ENCODE data around the gene CPZ. TPM values are rescaled to one million over a fixed set of nuclear protein-coding genes. Genes with fewer than 3 reads are reported as not detected.

CPZ gene
- total and polyA plus RNA-seq, 7 donors = 0.04 to 0.30 (median 0.08) TPM; not detected in 4

GRCh38 chr4:8610858-8611616, 18.5 kb downstream of the CPZ start:
- DNase-seq = no peak
- Histone ChIP-seq H3K4me1 (no peaks in the 10 kb centered on the region), H3K9me3 (no peaks in the 10 kb centered on the region), H3K27ac (no peak overlapping the region), H3K36me3 (ENCODE audit: insufficient read depth in 1 of 2, low read depth in 1 of 2) (no peaks in the 10 kb centered on the region), H3K27me3 (ENCODE audit: insufficient read depth in 3 of 3, low read length in 2 of 3) (peaks cover 0 to 2% (median 0%) of the 10 kb centered on the region in 3 donors), H3K4me3 (no peak overlapping the region)
- TF ChIP-seq CTCF (IDR thresholded peaks at IDR 0.05) = no peak
- intact Hi-C loops (cut with DNase I) = no loop called here
- 71 to 79% (median 74%) methylated on average over 8 of the region's 8 CpGs for WGBS, 3 donors
- peak in 2 of 4 donors; percentile 27 to 30 for ATAC-seq

- Histone ChIP-seq H3K36me3 (ENCODE audit: insufficient read depth in 1 of 2, low read depth in 1 of 2) (no peaks in the 10 kb centered on the region), H3K27me3 (ENCODE audit: insufficient read depth in 3 of 3, low read length in 2 of 3) (peaks cover 0 to 3% (median 0%) of the 10 kb centered on the region in 3 donors), H3K9me3 (no peaks in the 10 kb centered on the region), H3K4me1 (no peaks in the 10 kb centered on the region), H3K27ac (no peak overlapping the region), H3K4me3 (no peak overlapping the region)
- ATAC-seq (no peak), DNase-seq (peak in 1 of 2 donors; percentile 27)
- 91 to 92% (median 92%) methylated on average over 8 of the region's 8 CpGs for WGBS, 3 donors
- intact Hi-C loops (cut with DNase I) = no loop called here
- no peak for TF ChIP-seq CTCF (IDR thresholded peaks at IDR 0.05)
Measured at GRCh38 chr4:8612646-8613045, 20.1 kb downstream of the CPZ start.

GRCh38 chr4:8613421-8614364, 21.1 kb downstream of the CPZ start:
- peak in 1 of 2 donors; percentile 35 for DNase-seq
- H3K36me3 ChIP-seq (ENCODE audit: insufficient read depth in 1 of 2, low read depth in 1 of 2) = no peaks in the 10 kb centered on the region
- intact Hi-C loops (cut with DNase I) = no loop called here
- no peak overlapping the region for H3K27ac ChIP-seq
- TF ChIP-seq CTCF (IDR thresholded peaks at IDR 0.05) = no peak
- H3K4me3 ChIP-seq = no peak overlapping the region
- H3K27me3 ChIP-seq (ENCODE audit: insufficient read depth in 3 of 3, low read length in 2 of 3) = peaks cover 0 to 5% (median 0%) of the 10 kb centered on the region in 3 donors
- WGBS, 3 donors = 88 to 91% (median 90%) methylated on average over 34 to 35 of the region's 35 CpGs
- H3K9me3 ChIP-seq = no peaks in the 10 kb centered on the region
- H3K4me1 ChIP-seq = no peaks in the 10 kb centered on the region
- ATAC-seq = no peak

- no peaks in the 10 kb centered on the region for H3K36me3 ChIP-seq (ENCODE audit: insufficient read depth in 1 of 2, low read depth in 1 of 2)
- no peaks in the 10 kb centered on the region for H3K4me1 ChIP-seq
- TF ChIP-seq CTCF (IDR thresholded peaks at IDR 0.05) = no peak
- intact Hi-C loops (cut with DNase I) = no loop called here
- DNase-seq (peak in 1 of 2 donors; percentile 29), ATAC-seq (no peak)
- no peak overlapping the region for H3K4me3 ChIP-seq
- H3K27me3 ChIP-seq (ENCODE audit: insufficient read depth in 3 of 3, low read length in 2 of 3) = peaks cover 0 to 4% (median 0%) of the 10 kb centered on the region in 3 donors
- no peaks in the 10 kb centered on the region for H3K9me3 ChIP-seq
- H3K27ac ChIP-seq = no peak overlapping the region
- 83 to 84% (median 83%) methylated on average over 22 of the region's 22 CpGs for WGBS, 3 donors
Measured at GRCh38 chr4:8614365-8615193, 22.0 kb downstream of the CPZ start.
